Activated T-cell treated with anti-CD3 and anti-CD28 coated beads for 1 hour (primary cell): ENCODE results near the gene RASAL1.
A peak's percentile ranks its signal among the peaks of the same experiment; 100 is the strongest.

Experiments used
- DNase-seq: peaks from one replicate; pipeline ENCODE4 v3.0.0-alpha.2; 2020; ENCODE audit warnings: low read depth

RASAL1 gene

DNA sequence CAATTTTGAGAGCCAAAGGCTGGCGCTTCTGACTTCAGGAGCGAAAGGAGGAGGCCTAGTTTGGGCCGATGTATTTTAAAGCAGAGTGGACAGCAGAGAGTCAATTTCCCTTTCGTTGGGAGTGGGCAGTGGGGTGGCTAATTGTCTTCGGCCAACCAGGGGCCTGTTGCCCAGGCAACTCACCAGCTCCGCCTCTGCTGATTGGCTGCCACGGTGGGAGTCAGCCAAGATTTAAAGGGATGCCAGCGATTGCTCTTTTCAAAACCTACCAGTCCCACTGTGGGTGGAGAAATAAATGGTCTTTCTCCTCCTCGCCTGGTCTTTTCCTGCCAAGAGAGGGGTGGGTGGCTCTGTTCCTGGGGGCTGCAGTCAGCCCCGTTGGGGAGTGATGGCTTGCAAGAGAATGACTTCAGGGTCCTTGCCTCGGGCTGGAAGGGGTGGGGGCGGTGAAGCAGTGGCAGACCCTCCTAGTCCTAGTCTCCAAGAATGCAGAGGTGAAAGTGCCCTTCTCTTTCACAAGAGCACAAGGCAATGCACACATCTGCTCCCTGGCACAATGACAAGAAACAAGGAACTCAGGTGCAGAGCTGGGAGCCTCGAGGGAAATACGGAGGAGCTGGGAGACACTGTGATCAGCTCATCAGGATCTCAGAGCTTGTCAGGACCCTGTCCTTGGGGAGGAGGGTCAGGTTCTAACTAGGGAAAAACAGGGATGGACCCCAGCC lies 37.7 kb downstream of the RASAL1 start:
- DNase-seq = no peak

DNA sequence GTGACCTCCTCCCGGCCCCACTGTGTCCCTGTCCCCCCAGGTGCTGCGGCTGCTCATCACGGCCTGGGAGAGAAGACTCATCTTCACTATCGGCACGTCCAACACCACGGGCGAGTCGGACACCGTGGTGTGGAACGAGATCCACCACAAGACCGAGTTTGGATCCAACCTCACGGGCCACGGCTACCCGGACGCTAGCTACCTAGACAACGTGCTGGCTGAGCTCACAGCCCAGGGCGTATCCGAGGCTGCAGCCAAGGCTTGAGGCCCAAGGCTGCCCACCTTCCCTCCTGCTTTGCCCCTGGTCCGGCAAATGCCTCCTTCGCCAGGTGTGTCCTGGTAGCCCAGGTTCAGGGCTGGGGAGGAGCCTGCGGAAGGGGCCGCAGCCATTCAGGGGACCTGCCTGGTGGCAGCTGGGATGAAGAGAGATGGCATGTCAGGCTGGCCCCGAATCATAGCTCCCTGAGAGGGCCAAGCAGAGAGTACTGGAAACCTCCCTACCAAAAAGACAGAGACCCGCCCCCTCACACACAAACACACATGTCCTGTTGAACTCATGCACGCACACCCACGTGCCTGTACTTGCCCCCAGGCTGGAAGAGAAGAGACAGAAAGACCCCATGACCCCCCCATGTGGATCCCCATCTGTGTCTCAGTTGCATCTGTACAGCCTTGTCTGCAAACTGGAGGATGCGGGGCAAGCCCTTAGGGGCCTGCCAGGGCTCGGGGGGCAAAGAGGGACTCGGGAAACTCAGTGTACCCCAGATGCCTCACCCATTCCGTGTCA lies 38.7 kb downstream of the RASAL1 start:
- DNase-seq = no peak

DNA sequence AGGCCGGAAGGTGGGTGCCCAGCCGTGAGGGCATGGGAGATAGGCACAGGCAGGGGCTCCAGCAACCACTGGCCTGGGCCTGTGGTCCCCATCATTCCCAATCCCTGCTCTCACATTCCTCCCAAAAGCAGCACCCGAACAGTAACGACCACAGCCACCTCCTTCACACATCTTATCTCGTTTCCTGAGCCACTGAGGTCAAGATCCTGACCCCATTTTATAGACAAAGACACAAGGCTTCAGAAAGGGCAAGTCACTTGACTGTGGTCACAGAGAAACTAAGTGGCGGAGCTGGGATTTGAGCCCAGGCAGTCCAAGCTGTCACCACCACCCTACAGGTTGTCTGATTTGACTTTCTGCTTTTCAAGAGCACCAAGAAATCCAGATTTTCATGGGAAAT lies 40.2 kb downstream of the RASAL1 start:
- DNase-seq = no peak

DNA sequence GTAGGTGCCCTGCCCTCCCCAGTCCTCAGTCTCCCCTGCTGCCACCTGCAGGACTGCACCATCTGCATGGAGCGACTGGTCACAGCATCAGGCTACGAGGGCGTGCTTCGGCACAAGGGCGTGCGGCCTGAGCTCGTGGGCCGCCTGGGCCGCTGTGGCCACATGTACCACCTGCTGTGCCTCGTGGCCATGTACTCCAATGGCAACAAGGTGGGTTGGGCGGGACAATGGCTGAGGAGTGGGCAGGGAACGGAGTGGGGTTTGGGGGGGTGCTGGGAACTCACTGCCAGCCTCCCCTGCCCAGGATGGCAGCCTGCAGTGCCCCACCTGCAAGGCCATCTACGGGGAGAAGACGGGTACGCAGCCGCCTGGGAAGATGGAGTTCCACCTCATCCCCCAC lies 40.8 kb downstream of the RASAL1 start:
- DNase-seq = no peak

DNA sequence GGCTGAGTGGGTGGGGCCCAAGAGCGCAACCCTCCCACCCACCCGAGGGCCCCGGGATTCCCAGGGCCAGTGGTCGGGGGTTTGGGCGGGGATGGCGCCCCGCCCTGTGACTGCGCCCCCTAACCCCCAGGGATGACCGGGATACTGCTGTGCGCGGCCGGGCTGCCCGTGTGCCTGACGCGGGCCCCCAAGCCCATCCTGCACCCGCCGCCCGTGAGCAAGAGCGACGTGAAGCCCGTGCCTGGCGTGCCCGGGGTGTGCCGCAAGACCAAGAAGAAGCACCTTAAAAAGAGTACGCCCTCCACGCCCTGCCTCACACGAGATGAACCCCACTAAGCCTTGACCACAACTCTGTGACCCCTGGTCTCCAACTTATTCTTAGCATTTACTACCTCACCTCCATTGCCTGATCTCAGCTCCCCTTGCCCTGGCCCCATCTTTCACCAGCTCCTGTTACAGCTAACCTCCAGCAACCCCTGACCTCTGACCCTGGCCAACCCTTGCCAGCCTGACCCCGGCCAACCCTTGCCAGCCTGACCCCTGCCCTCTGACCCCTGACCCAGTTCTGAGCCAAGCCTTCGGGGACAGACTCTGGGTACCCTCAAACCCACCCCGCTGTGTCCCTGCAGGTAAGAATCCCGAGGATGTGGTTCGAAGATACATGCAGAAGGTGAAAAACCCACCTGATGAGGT lies 42.0 kb downstream of the RASAL1 start:
- no peak for DNase-seq

DNA sequence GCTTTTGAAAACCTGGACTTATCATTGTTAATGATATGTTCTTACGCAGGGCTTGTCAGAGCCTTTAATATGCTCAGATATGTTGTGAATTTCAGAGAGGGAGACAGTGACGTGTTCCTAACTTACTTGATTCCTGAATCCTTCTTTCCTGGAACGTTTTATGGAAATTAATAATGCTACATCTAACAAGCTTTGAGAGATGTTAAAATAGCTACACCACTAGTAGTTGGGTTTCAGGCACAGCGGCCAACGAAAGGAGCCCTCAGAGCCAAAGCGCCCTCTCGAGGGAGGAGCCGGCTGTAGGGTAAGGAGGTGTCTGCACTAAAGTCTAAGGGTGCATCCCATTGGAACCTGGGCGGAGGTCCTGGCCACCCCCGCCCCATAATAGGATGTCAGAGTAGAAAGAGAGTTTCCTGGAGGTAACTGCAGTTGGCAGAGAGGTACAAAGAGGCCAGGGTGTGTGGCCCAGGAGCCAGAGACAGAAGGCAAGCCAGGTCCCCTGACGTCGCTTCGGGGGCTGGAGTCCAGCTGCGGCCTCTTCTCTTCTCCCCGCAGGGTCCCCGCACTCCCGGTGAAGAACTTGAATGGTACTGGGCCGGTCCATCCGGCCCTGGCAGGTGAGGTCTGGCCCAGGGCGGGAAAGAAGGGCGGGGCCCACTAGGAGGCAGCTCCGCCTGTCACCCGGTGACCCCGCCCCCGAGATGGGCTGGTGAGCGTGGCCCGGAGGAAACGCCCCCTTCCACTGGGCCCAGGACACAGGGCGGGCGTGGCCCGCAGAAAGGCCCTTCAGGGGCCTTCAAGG lies 42.8 kb downstream of the RASAL1 start:
- no peak for DNase-seq

DNA sequence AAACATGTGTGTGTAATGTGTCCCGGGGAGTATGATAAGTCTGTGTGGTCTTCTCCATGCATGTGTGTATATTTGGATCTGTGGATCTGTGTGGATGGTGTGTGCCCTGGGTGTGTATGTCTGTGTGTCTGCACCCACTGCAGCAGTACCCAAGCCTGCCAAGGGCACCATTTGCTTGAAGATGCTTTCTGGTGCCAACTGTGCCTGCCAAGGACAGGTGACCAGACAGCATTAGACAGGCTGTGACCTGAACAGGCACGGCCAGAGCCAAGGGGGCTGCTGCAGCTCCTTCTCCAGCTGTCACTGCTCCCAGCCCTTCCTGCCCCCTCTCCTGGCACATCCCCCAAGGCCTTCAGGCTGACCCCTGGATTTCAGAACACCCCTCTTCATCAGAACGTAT lies 44.1 kb downstream of the RASAL1 start:
- no peak for DNase-seq

DNA sequence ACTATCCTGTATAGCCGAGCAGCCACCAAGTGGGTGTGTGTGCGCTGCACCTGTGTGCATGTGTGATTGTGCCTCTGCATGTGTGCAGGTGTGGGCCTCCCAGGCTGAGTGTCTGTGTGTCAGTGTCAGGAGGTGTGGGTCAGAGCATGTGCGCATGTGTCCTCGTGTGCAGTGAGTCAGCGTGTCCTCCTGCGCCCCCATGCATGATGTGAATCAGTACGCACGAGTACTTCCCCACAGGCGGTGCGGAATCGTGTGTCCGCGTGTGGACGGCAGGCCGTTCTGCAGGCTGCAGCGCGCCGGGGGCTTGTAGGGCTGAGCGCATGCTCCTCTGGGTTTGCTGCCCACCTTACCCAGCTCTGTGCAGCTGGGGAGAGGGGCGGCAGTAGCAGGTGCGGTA lies 44.8 kb downstream of the RASAL1 start:
- no peak for DNase-seq

DNA sequence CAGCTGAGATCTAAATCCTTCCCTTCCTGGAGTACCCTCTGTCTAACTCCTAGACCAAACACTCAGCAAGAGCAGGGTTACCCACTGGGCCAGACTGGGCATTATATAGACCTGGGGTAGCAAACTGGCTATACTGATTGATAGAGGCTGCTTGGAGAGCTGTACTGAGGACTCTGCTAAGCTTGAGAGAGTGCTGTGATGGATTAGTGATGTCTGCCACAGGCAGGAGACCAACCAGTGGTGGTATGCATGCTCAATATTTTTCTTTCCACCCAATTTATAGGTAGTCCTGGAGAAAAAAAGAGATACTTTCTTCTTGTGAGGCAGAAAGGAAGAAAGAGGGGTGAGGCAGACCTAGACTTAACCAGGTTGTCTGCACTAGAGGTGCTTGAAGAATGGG lies 45.7 kb downstream of the RASAL1 start:
- no peak for DNase-seq

DNA sequence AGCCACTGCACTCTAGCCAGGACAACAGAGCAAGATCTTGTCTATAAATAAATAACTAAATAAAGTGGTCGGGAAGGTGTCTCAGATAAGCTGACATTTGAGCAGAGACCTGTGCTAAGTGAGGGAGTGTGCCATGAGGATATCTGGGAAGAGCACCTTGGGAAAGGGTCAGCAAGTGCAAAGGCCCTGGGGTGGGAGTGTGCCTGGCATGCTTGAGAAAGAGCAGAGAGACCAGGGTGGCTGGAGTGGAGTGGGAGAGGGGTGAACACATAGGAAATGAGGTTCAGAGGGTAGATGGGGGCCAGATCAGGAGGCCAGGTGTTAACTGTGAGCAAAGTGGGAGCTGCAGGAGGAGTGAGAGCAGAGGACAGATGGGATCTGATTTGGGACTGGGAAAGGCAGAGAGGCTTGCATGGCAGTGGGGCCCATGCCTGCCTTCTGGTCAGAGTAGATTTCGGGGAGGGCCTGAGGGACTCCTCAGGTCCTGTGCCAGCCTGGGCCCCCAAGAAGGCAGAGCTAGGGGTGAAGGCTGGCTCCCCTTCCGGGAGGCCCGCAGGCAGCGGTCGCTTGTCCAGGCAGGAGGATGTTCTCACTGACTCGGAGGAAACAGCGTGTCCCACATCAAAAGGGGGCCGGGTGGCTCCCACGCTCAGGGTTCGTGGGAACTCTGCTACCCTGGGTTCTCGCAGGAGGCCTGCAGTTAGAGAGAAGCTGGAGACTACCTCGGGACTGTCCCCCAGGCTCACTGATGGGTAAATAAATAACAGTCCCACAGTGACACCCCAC lies 46.4 kb downstream of the RASAL1 start:
- peak; percentile 19 for DNase-seq

DNA sequence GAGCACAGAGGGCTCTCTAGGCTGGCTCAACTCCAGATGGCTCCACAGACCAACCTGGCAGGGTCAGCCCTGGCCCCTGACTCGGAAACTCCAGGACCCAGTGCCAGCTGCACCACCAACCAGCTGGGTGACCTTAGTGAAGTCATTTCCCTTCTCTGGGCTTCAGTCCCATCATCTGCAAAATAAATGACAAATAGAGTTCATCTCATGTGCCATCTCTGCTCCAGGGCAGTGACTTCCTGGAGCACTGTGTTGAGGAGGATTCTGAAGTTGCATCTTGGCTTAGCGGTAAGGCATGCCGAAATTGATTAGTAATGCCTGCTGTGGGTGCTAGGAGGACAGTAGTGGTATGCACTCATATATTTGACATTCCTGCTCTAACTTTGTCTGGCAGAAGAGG lies 47.5 kb downstream of the RASAL1 start:
- DNase-seq = no peak

DNA sequence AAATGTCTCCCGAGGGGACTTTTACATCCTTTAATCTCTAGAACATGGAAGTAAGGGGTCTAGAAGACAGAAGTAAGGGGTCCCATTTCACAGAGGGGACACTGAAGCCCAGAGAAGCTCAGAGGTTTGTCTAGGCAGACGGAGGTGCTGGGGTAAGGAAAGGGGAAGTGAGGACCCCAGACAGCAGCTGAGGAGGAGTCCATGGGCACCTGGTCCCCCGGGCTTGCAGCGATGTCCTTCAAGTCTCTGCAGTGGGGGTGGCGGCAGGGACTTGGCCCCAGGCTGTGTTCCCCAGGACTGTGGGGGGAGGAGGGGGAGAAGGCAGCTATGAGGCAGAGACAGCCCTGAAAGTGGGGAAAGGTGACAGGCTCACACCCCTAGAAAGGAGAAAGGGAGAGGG lies 48.4 kb downstream of the RASAL1 start:
- no peak for DNase-seq

DNA sequence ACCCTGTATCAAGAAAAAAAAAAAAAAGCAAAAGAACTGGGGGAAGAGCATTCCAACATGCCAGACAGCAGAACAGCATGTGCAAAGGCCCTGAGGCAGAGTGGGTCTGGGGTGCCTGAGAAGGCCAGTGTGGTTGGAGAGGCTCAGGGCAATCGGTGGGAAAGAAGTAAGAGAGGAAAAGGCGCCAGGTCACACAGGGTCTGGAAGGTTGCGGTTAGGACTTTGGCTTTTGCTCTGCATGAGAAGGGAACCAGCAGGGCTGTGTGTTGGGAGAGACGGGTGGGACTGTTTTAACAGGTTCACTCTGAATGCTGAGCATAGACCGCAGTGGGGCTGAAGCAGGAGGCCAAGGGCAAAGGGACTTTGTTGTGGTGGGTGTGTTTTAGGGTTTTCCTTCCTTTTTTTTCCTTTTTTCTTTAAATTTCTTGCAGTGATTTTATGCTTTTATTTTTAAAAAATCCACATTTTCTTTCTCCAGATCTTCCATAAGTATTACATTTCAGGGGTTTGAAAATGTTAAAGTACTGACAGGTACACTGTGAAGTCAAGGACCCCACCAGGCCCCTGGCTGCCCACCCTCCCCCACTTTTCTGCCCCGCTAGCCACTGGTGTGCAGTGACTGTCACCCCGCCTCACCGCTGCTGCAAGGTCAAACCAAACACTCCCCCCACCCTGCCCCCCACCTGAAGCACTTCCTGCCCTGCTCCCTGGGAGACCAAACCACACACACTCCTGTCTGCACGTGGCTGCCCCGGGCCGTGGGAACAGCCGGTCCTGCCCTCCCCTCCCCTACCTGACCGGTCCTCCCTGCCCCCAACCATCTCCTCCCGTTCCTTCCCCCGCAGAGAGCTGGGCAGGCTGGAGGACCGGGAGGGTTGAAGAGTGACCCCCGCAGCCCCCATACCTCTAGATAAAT lies 49.1 kb downstream of the RASAL1 start:
- peak; percentile 14 for DNase-seq

DNA sequence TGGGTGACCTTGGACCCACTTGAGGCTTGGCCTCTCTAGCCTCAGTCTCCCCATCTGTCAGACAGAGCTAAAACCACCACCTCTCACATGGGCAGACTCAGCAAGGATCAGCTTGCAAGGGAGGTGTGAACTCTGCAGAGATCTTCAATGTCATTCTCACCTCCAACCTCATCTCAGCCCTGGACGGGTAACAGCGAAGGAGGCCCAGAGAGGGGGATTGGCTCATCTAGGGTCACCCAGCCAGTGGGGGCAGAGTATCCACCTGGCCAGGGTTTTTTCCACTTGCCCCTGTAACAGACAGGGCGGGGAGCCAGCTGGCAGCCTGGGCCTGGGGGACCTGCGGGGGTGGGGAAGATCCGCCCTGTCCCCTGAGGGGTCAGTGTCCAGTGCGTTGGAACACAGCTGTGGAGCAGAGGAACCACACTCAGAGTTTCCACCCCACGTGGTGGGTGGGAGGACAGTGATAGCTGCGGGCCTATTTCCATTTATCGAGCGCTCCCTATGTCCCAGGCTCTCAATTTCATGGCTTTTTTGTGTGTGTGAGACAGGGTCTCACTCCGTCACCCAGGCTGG lies 51.6 kb downstream of the RASAL1 start:
- no peak for DNase-seq

DNA sequence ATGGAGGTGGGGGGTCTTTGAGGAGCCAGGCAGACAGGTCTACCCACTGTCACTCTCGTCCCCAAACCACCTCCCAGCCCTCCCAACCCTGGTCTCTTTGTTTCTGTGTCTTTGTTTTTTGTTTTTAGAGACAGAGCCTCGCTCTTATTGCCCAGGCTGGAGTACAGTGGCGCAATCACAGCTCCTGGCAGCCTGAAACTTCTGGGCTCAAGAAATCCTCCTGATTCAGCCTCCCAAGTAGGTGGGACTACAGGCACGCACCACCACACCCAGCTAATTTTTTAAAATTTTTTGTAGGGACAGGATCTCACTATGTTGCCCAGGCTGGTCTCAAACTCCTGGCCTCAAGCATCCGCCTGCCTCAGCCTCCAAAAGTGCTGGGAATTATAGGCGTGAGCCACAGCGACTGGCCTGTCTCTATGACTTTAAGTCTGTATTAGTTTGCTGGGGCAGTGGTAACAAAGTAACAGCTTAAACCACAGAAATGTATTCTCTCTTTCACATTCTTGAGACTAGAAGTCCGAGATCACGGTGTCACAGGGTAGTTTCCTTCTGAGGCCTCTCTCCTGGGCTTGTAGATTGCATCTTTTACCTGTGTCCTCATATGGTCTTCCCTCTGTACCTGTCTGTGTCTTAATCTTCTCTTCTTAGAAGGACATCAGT lies 52.9 kb downstream of the RASAL1 start:
- DNase-seq = no peak

DNA sequence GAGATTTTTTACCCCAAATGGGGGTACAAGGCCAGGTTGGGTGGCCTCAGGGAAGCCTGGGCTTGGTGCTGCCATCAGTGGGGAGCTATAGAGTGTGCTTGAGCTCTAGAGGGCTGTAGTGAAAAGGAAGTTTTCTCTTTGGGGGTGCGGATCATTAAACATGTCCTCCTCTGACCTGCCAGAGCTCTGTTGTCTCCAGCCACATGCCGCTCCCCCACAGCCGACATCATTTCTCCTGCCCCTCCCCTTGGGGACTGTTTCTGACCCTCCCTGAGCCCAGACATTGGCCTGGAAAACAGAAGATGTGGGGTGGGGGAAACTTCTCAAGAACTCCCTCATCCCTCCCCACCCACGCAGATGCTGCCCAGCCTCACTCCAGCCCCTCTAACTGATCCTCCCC lies 53.7 kb downstream of the RASAL1 start:
- DNase-seq = no peak

DNA sequence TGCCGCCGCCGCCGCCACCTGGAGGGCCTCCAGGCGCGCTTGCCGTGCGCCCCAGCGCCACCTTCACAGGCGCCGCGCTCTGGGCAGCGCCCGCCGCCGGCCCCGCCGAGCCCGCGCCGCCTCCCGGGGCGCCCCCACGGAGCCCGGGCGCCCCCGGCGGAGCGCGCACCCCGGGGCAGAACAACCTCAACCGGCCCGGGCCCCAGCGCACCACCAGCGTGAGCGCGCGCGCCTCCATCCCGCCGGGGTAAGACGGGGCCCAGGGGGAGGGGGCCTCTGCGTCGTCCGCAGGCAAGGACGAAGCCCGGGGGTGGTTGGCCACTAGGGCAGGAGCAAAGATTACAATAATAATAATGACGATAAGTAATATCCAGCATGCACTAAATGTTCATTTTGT lies 57.7 kb downstream of the RASAL1 start:
- DNase-seq = no peak

DNA sequence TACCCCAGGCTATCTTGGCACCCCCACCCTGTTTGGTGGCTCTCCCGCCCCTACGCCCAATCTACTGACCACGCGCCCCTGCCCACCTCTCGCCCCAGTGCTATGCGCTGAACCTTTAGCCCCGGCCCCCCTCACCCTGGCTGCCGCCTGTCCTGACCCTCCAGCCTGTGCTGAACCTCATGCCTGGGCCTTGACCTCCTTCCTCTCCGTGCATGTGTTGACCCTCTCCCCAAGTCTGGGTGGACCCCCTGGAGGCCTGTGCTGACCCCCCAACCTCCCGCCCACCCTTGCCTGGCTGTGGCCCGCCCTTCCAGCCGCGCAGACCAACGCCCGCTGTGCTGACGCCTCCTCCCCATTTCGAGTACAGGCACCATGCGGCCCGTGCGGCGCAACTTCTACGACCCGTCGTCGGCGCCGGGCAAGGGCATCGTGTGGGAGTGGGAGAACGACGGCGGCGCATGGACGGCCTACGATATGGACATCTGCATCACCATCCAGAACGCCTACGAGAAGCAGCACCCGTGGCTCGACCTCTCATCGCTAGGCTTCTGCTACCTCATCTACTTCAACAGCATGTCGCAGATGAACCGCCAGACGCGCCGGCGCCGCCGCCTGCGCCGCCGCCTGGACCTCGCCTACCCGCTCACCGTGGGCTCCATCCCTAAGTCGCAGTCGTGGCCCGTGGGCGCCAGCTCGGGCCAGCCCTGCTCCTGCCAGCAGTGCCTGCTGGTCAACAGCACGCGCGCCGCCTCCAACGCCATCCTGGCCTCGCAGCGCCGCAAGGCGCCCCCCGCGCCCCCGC lies 58.3 kb downstream of the RASAL1 start:
- DNase-seq = no peak
